SK-N-SH (cell line): ENCODE measurements around the gene BCAR3. TPM values are rescaled to one million over a fixed set of nuclear protein-coding genes. Genes with fewer than 3 reads are reported as not detected.

Experiments used
- CTCF ChIA-PET: fragments of 300-600, 350-600 bp; formaldehyde crosslinking; extraction: SDS; loops from one replicate; lab custom pipeline; 2021; lab: Yijun Ruan, JAX
- POLR2A ChIA-PET: fragments of 350-600 bp; sonication (Branson Sonifier 250); formaldehyde crosslinking; extraction: SDS; loops from one replicate; lab custom pipeline; 2020; ENCODE audit warnings: antibody characterized with exemption, inconsistent platforms; lab: Yijun Ruan, JAX
- DNase-seq: peaks from one replicate; pipeline ENCODE4 v3.0.0; 2012
- H2AFZ ChIP-seq: fragments of 200-600 bp; sonication (generic); 2 replicates; pipeline ENCODE4 v1.8.1; 2016; ENCODE audit warnings: antibody characterized with exemption, mild to moderate bottlenecking, low read depth
- H3F3A ChIP-seq: fragments of 200-600 bp; sonication (generic); replicated peaks from 2 replicates; pipeline ENCODE3; 2016; ENCODE audit warnings: antibody characterized with exemption, mild to moderate bottlenecking; ENCODE audit not compliant: insufficient read depth
- H3K27ac ChIP-seq, 2 experiments: fragments of 200-500 bp in 1 of 2; fragments of 200-600 bp in 1 of 2; sonication (Bioruptor generic) in 1 of 2; sonication (generic), shearing (Covaris generic) in 1 of 2; 2 replicates each; pipeline versions ENCODE4 v1.5.1 to v1.6.1; 2014 to 2016; ENCODE audit warnings: low read depth in 2 of 2, inconsistent platforms in 1 of 2, low read length in 1 of 2, mild to moderate bottlenecking in 1 of 2, mixed read lengths in 1 of 2
- H3K27me3 ChIP-seq: fragments of 200-600 bp; sonication (generic), shearing (Covaris generic); 2 replicates; pipeline ENCODE4 v1.6.1; 2016; ENCODE audit warnings: mixed run types; ENCODE audit not compliant: insufficient read depth
- H3K36me3 ChIP-seq, 2 experiments: fragments of 200-500 bp in 1 of 2; fragments of 200-600 bp in 1 of 2; sonication (Bioruptor generic) in 1 of 2; sonication (generic) in 1 of 2; replicated peaks in 1 of 2; 2 replicates each; pipeline versions ENCODE3 to v1.5.1; 2014 to 2016; ENCODE audit warnings: low read length in 1 of 2, mild to moderate bottlenecking in 1 of 2; ENCODE audit not compliant: insufficient read depth in 2 of 2, control insufficient read depth in 1 of 2
- H3K4me1 ChIP-seq, 2 experiments: fragments of 200-500 bp in 1 of 2; fragments of 200-600 bp in 1 of 2; sonication (Bioruptor generic) in 1 of 2; sonication (generic), shearing (Covaris generic) in 1 of 2; 2 replicates each; pipeline versions ENCODE4 v1.5.1 to v1.6.1; 2014 to 2016; ENCODE audit warnings: low read depth in 1 of 2, low read length in 1 of 2, mixed run types in 1 of 2; ENCODE audit not compliant: insufficient read depth in 2 of 2, control insufficient read depth in 1 of 2
- H3K4me2 ChIP-seq: fragments of 200-600 bp; sonication (generic), shearing (Covaris generic); 2 replicates; pipeline ENCODE4 v1.6.1; 2017; ENCODE audit warnings: mixed run types
- H3K4me3 ChIP-seq, 2 experiments: fragments of 200-500 bp in 1 of 2; fragments of 200-600 bp in 1 of 2; sonication (Bioruptor generic) in 1 of 2; sonication (generic), shearing (Covaris generic) in 1 of 2; 2 replicates each; pipeline versions ENCODE4 v1.5.1 to v1.8.1; 2014 to 2016; ENCODE audit warnings: low read depth in 2 of 2, inconsistent platforms in 1 of 2, low read length in 1 of 2, mild to moderate bottlenecking in 1 of 2, mixed read lengths in 1 of 2, moderate library complexity in 1 of 2
- H3K79me2 ChIP-seq: fragments of 200-600 bp; sonication (generic); 2 replicates; pipeline ENCODE4 v1.8.1; 2017; ENCODE audit warnings: mild to moderate bottlenecking; ENCODE audit not compliant: insufficient read depth
- H3K9ac ChIP-seq: fragments of 200-600 bp; sonication (generic); 2 replicates; pipeline ENCODE4 v1.6.1; 2017; ENCODE audit warnings: mixed run types
- H3K9me2 ChIP-seq: fragments of 200-600 bp; sonication (generic); 2 replicates; pipeline ENCODE4 v1.6.1; 2017; ENCODE audit warnings: mixed run types
- H3K9me3 ChIP-seq: fragments of 200-600 bp; sonication (generic); 2 replicates; pipeline ENCODE4 v1.6.1; 2017; ENCODE audit warnings: mixed run types, mild to moderate bottlenecking, moderate library complexity
- H4K20me1 ChIP-seq: fragments of 200-600 bp; sonication (generic); 2 replicates; pipeline ENCODE4 v1.6.1; 2017; ENCODE audit warnings: mild to moderate bottlenecking, mixed run types; ENCODE audit not compliant: insufficient read depth
- CHD2 ChIP-seq: fragments of 150-350 bp; IDR thresholded peaks from 2 replicates; pipeline ENCODE4 v1.6.1; 2018; ENCODE audit warnings: low read length; ENCODE audit not compliant: partially characterized antibody
- CTCF ChIP-seq: fragments of 200-600 bp; sonication (generic); IDR thresholded peaks from 2 replicates; pipeline ENCODE4 v1.6.1; 2017; ENCODE audit warnings: antibody characterized with exemption, mild to moderate bottlenecking, moderate library complexity
- EP300 ChIP-seq, 2 experiments: IDR thresholded peaks; 2 replicates each; pipeline versions ENCODE4 v1.4.0 to v1.6.1; 2012; ENCODE audit warnings: borderline replicate concordance in 1 of 2, low read depth in 1 of 2, low read length in 1 of 2
- EZH2phosphoT487 ChIP-seq: fragments of 200-600 bp; sonication (generic); IDR thresholded peaks from 2 replicates; pipeline ENCODE4 v1.6.1; 2017; ENCODE audit warnings: low read depth, mixed run types, mild to moderate bottlenecking, antibody characterized with exemption, moderate library complexity, borderline replicate concordance
- FOSL2 ChIP-seq: IDR thresholded peaks from 2 replicates; pipeline ENCODE4 v1.4.0; 2012; ENCODE audit warnings: low read depth, mild to moderate bottlenecking, moderate library complexity, borderline replicate concordance
- FOXM1 ChIP-seq: IDR thresholded peaks from 2 replicates; pipeline ENCODE4 v1.4.0; 2012; ENCODE audit warnings: low read depth, mild to moderate bottlenecking
- GABPA ChIP-seq: IDR thresholded peaks from 2 replicates; pipeline ENCODE4 v1.4.0; 2012; ENCODE audit warnings: low read depth, mild to moderate bottlenecking
- IRF3 ChIP-seq: fragments of 150-350 bp; IDR thresholded peaks from 2 replicates; pipeline ENCODE4 v1.6.1; 2016; ENCODE audit warnings: mild to moderate bottlenecking, low read depth, low read length
- JUND ChIP-seq: IDR thresholded peaks from 2 replicates; pipeline ENCODE4 v1.4.0; 2012
- MAX ChIP-seq: IDR thresholded peaks from 2 replicates; pipeline ENCODE4 v1.4.0; 2012; ENCODE audit warnings: low read depth
- NFIC ChIP-seq: IDR thresholded peaks from 2 replicates; pipeline ENCODE4 v1.4.0; 2012; ENCODE audit warnings: borderline replicate concordance
- NRF1 ChIP-seq: IDR thresholded peaks from 2 replicates; pipeline ENCODE4 v1.6.1; 2012; ENCODE audit warnings: low read depth, mild to moderate bottlenecking, low read length
- PBX3 ChIP-seq: IDR thresholded peaks from 2 replicates; pipeline ENCODE4; 2012
- POLR2AphosphoS5 ChIP-seq: IDR thresholded peaks from 2 replicates; pipeline ENCODE4 v1.6.1; 2012; ENCODE audit warnings: low read depth, low read length
- RAD21 ChIP-seq: IDR thresholded peaks from 2 replicates; pipeline ENCODE4 v1.6.1; 2012; ENCODE audit warnings: mild to moderate bottlenecking, low read length
- RCOR1 ChIP-seq: fragments of 150-350 bp; IDR thresholded peaks from 2 replicates; pipeline ENCODE4 v1.6.1; 2017; ENCODE audit warnings: antibody characterized with exemption, low read length
- RFX5 ChIP-seq: IDR thresholded peaks from 2 replicates; pipeline ENCODE4 v1.6.1; 2012; ENCODE audit warnings: mild to moderate bottlenecking, improper control_type of control experiment, low read length
- RXRA ChIP-seq: IDR thresholded peaks from 2 replicates; pipeline ENCODE4 v1.4.0; 2012; ENCODE audit warnings: low read depth, mild to moderate bottlenecking, borderline replicate concordance
- TAF1 ChIP-seq: IDR thresholded peaks from 2 replicates; pipeline ENCODE4 v1.6.1; 2012; ENCODE audit warnings: low read depth, mild to moderate bottlenecking, low read length, moderate library complexity, borderline replicate concordance
- TCF12 ChIP-seq: IDR thresholded peaks from 2 replicates; pipeline ENCODE4 v1.4.0; 2012
- USF2 ChIP-seq: fragments of 150-350 bp; IDR thresholded peaks from 2 replicates; pipeline ENCODE4 v1.6.1; 2017; ENCODE audit warnings: antibody characterized with exemption, low read length, low read depth, borderline replicate concordance
- YY1 ChIP-seq: IDR thresholded peaks from 2 replicates; pipeline ENCODE4 v1.4.0; 2012; ENCODE audit warnings: low read depth, mild to moderate bottlenecking
- ZBTB33 ChIP-seq: IDR thresholded peaks from 2 replicates; pipeline ENCODE4 v1.4.0; 2012; ENCODE audit warnings: low read depth, borderline replicate concordance
- WGBS: methylation state at CpG from one replicate; pipeline ENCODE4 v1.1.6; 2017; ENCODE audit warnings: low lambda C conversion rate; 5-methylcytosine and 5-hydroxymethylcytosine counted together
- polyA plus RNA-seq, 3 experiments: library from polyadenylated mRNA; depleted of rRNA; stranded (reverse); fragments of >200 nt; gene quantifications; 2 replicates each; pipeline ENCODE4 v1.2.3, GENCODE V29; 2012

Gene BCAR3
- polyA plus RNA-seq, 1 of the 3 experiments (the other 2 are of a cell fraction): 58.4 TPM

- 44% methylated on average over 6 of the region's 6 CpGs for WGBS
- Histone ChIP-seq H3K79me2 (peaks cover 96% of the 10 kb centered on the region), H3K4me2 (0 out of 2 replicates have a peak overlapping the region, but pooled peaks have one; percentile 33), H4K20me1 (peaks cover 45% of the 10 kb centered on the region), H3K27me3 (no peaks in the 10 kb centered on the region), H3K4me1 (peaks cover 8 to 28% of the 10 kb centered on the region in 2 experiments; a peak in 3 of 4 replicates), H3K9me3 (no peaks in the 10 kb centered on the region), H3K27ac (peak overlapping the region in 1 of 2 experiments; percentile 41; a peak in 3 of 4 replicates), H3K36me3 (peaks cover 56 to 68% of the 10 kb centered on the region in 2 experiments), H3K4me3 (no peak overlapping the region), H3F3A (peaks cover 23% of the 10 kb centered on the region), H3K9me2 (no peaks in the 10 kb centered on the region), H3K9ac (no peak overlapping the region), H2AFZ (no peak overlapping the region)
- TF ChIP-seq RCOR1 (no peak), TAF1 (no peak), CHD2 (no peak), RXRA (no peak), YY1 (no peak), JUND (peak; percentile 39), RFX5 (no peak), IRF3 (no peak), FOXM1 (no peak), PBX3 (peak; percentile 23; the same call in 1 of the 2 replicates), ZBTB33 (no peak), CTCF (no peak), USF2 (no peak), TCF12 (peak; percentile 9; the same call in 1 of the 2 replicates), MAX (0 out of 2 replicates have a peak, but pooled peaks have one; percentile 22), POLR2AphosphoS5 (no peak), RAD21 (no peak), GABPA (peak; percentile 33; the same call in 1 of the 2 replicates), FOSL2 (peak; percentile 32; the same call in 1 of the 2 replicates), NRF1 (no peak), EP300 (IDR thresholded peaks at IDR 0.05; ENCODE audit: borderline replicate concordance in 1 of 2, low read depth in 1 of 2, low read length in 1 of 2) (no peak), EZH2phosphoT487 (no peak), NFIC (no peak)
- ChIA-PET CTCF (interaction anchor here (1.2 to 1.4 kb wide), 2 partner anchors 41 to 226 kb away, joined by 3 to 5 read pairs; no protein-coding TSS in a partner anchor), POLR2A (interaction anchor here (1.5 kb wide), 1 partner anchor 12 kb away, joined by 5 read pairs; no protein-coding TSS in a partner anchor)
- DNase-seq: no peak
These were observed 93.4 kb downstream of the BCAR3 start for GRCh38 chr1:93588206-93588605.
